Osteoblast (primary cell): ENCODE measurements around the gene SETD5. TPM values are rescaled to one million over a fixed set of nuclear protein-coding genes. Genes with fewer than 3 reads are reported as not detected.

ENCODE experiments used
- DNase-seq: peaks from one replicate; pipeline ENCODE4 v3.0.0; 2011; ENCODE audit warnings: low spot score, mixed read lengths; ENCODE audit not compliant: insufficient read length; ENCODE audit errors: missing footprints
- H2AFZ ChIP-seq: 2 replicates; pipeline ENCODE4 v1.6.0; 2011; ENCODE audit warnings: mild to moderate bottlenecking, low read length
- H3K27ac ChIP-seq: 2 replicates; pipeline ENCODE4 v1.5.1; 2011; ENCODE audit warnings: mild to moderate bottlenecking, low read depth, low read length, moderate library complexity
- H3K27me3 ChIP-seq: 2 replicates; pipeline ENCODE4 v1.6.0; 2012; ENCODE audit warnings: mild to moderate bottlenecking, control low read depth, inconsistent platforms, low read length, moderate library complexity; ENCODE audit not compliant: insufficient read depth
- H3K36me3 ChIP-seq: 2 replicates; pipeline ENCODE4 v1.5.1; 2011; ENCODE audit warnings: mild to moderate bottlenecking, low read length, control low read depth, moderate library complexity; ENCODE audit not compliant: insufficient read depth
- H3K4me1 ChIP-seq: 2 replicates; pipeline ENCODE4 v1.5.1; 2011; ENCODE audit warnings: mild to moderate bottlenecking, low read length, control low read depth, moderate library complexity; ENCODE audit not compliant: insufficient read depth
- H3K4me2 ChIP-seq: 2 replicates; pipeline ENCODE4 v1.6.0; 2011; ENCODE audit warnings: mild to moderate bottlenecking, low read length; ENCODE audit not compliant: insufficient read depth
- H3K4me3 ChIP-seq: fragments of 200-600 bp; sonication (generic); 3 replicates; pipeline ENCODE4 v1.5.1; 2012; ENCODE audit warnings: mild to moderate bottlenecking, low read length, inconsistent platforms; ENCODE audit not compliant: insufficient read depth
- H3K79me2 ChIP-seq: 2 replicates; pipeline ENCODE4 v1.6.0; 2012; ENCODE audit warnings: mild to moderate bottlenecking, low read length, control low read depth, inconsistent platforms; ENCODE audit not compliant: insufficient read depth
- H3K9me3 ChIP-seq: 2 replicates; pipeline ENCODE4 v1.5.1; 2011; ENCODE audit warnings: low read depth, low read length, control low read depth
- H4K20me1 ChIP-seq: 2 replicates; pipeline ENCODE4 v1.6.0; 2012; ENCODE audit warnings: mild to moderate bottlenecking, low read length, control low read depth; ENCODE audit not compliant: insufficient read depth
- total RNA-seq: library from RNA; depleted of rRNA; stranded (reverse); fragments of >200 nt; gene quantifications from 2 replicates; pipeline ENCODE4 v1.2.3, GENCODE V29; 2012
- TF ChIP-seq, protein P1 (sequence below): IDR thresholded peaks from 2 replicates; pipeline ENCODE4 v1.5.1; 2011; ENCODE audit warnings: mild to moderate bottlenecking, low read depth, low read length, moderate library complexity; ENCODE audit errors: extremely low read depth

The SETD5 gene
- total RNA-seq, 1 donor = 106 TPM

DNA sequence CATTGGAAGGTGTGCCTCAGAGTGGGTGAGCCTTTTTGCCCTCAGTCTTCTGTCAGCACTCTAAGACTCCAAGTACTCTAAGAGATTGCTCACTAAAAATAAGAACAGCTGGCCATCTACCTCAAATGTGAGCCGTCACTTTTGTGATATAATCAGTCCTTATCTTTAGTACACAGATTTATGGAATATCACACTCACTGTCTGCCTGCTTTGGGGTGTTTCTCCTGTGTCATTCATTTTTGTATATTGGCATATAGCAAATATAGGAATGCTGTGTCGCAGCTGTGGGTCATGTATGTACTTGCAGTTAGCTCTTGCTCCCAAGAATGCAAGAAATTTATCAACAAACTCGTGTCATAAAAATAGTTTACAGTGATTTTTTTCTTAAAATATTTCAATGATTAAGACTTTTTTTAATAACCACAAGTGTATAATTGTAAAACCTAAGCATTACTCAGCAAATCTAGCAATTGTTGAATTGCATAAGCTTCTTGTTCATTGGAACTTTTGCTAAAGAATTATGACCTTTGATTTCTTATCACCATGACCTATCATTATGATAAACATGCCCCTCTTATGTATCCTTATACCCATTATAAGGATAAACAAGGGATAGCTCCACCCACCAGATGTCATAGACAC is 18.8 kb downstream of the SETD5 start:
- Histone ChIP-seq H4K20me1 (peaks cover 67% of the 10 kb centered on the region), H3K4me2 (no peak overlapping the region), H3K27me3 (no peaks in the 10 kb centered on the region), H3K9me3 (no peaks in the 10 kb centered on the region), H2AFZ (no peak overlapping the region), H3K36me3 (peaks cover 4% of the 10 kb centered on the region), H3K4me3 (no peak overlapping the region), H3K27ac (peak overlapping the region; percentile 20), H3K4me1 (peaks cover 10% of the 10 kb centered on the region), H3K79me2 (peaks cover 99% of the 10 kb centered on the region)
- DNase-seq = no peak
- TF ChIP-seq, protein P1, sequence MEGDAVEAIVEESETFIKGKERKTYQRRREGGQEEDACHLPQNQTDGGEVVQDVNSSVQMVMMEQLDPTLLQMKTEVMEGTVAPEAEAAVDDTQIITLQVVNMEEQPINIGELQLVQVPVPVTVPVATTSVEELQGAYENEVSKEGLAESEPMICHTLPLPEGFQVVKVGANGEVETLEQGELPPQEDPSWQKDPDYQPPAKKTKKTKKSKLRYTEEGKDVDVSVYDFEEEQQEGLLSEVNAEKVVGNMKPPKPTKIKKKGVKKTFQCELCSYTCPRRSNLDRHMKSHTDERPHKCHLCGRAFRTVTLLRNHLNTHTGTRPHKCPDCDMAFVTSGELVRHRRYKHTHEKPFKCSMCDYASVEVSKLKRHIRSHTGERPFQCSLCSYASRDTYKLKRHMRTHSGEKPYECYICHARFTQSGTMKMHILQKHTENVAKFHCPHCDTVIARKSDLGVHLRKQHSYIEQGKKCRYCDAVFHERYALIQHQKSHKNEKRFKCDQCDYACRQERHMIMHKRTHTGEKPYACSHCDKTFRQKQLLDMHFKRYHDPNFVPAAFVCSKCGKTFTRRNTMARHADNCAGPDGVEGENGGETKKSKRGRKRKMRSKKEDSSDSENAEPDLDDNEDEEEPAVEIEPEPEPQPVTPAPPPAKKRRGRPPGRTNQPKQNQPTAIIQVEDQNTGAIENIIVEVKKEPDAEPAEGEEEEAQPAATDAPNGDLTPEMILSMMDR = no peak

DNA sequence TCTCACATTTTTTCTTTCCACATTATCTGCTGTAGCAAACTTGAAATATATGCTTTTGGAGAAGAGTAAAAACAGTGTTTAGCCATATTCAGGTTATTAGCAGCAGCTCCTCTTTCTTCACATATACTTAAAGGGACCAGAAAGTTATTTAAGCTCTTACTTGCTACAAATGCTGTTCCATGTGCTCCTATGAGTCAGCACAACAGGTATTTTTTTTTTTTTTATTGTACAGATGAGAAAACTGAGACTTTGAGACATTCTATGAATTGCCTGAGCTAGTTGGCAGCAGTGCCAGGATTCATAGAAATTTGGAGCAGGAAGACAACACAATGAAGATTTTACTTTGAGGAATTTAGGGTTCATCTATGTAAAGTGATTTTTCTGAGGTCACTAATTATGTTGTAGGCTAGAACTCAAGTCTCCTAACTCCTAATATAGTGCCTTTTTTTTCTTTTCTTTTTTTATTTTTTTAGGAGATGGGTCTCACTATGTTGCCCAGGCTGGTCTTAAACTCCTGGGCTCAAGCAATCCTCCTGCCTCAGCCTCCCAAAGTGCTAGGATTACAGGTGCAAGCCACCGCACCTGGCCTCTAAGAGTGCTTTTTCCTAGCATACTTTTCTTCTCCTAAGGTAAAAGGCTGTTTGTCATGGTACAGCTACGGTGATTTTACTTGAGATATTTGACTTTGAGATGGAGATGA is 23.6 kb downstream of the SETD5 start:
- H3K79me2 ChIP-seq = peaks cover 94% of the 10 kb centered on the region
- peaks cover 34% of the 10 kb centered on the region for H3K4me1 ChIP-seq
- no peak overlapping the region for H2AFZ ChIP-seq
- TF ChIP-seq, protein P1 = no peak
- peaks cover 18% of the 10 kb centered on the region for H3K36me3 ChIP-seq
- no peaks in the 10 kb centered on the region for H3K27me3 ChIP-seq
- peak overlapping the region; percentile 50 for H3K27ac ChIP-seq
- no peak overlapping the region for H3K4me2 ChIP-seq
- H3K4me3 ChIP-seq = no peak overlapping the region
- H3K9me3 ChIP-seq = no peaks in the 10 kb centered on the region
- peaks cover 50% of the 10 kb centered on the region for H4K20me1 ChIP-seq
- DNase-seq = no peak

DNA sequence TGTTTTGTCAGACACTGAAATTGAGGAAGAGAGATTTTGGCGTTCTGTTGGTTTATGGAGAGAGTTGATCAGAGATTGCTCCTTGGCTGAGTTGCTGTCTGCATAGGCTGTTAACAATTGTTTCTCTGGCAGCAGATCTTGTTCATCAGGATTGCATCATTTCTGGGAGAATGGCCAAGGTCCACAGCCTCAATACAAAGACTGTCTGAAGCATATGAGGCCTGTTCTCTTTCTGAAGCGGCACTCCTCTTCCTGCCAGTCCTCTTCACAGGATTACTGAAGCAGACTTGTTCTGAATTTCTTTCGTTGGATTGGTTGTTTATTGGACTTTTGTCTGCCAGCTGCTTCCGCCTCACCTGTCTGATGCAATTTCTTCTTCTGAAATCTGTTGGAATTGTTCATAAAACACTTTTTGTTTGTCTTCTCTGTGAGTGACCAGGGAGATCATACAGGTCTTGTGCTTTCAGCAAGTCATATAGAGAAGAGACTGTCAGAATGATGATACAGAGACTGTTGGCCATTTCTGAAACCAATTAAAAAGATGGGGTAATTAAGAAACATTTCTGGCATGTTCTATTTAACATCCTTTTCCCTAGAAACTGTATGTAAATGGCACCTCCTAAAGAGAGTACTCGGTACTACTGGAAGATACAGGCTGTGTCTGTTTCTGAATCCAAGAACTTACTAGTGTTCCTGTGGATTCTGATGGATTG is 25.5 kb downstream of the SETD5 start:
- no peaks in the 10 kb centered on the region for H3K9me3 ChIP-seq
- peaks cover 38% of the 10 kb centered on the region for H4K20me1 ChIP-seq
- H3K36me3 ChIP-seq = peaks cover 30% of the 10 kb centered on the region
- TF ChIP-seq, protein P1 = peak; percentile 69
- H3K27me3 ChIP-seq = no peaks in the 10 kb centered on the region
- peak overlapping the region; percentile 5 for H2AFZ ChIP-seq
- peaks cover 30% of the 10 kb centered on the region for H3K4me1 ChIP-seq
- H3K27ac ChIP-seq = peak overlapping the region; percentile 82
- peak overlapping the region; percentile 66 for H3K4me2 ChIP-seq
- DNase-seq = peak; percentile 82
- no peak overlapping the region for H3K4me3 ChIP-seq
- peaks cover 93% of the 10 kb centered on the region for H3K79me2 ChIP-seq

DNA sequence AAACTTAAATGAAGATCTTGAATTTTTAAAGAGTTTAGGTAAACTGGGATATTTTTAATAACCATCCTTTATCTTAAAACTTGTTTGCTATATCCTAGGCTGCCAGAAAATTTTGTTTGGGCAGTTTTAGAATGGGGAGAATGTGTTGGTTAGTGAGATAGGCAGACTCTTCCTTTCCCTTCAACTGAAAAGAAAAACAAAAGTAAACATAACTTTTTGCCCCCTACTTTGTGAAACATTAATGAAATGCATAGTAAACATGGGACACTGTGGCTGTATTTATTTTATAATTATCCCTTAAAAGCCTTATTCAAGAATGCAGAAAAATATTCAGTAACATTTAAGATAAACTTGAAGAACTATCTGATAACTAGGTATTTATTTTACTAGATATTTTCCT is 31.0 kb downstream of the SETD5 start:
- Histone ChIP-seq H2AFZ (no peak overlapping the region), H3K27me3 (no peaks in the 10 kb centered on the region), H3K4me2 (no peak overlapping the region), H3K27ac (no peak overlapping the region), H3K4me1 (peaks cover 7% of the 10 kb centered on the region), H3K4me3 (no peak overlapping the region), H3K36me3 (peaks cover 85% of the 10 kb centered on the region), H3K9me3 (no peaks in the 10 kb centered on the region), H4K20me1 (peaks cover 18% of the 10 kb centered on the region), H3K79me2 (peaks cover 92% of the 10 kb centered on the region)
- DNase-seq = no peak
- TF ChIP-seq, protein P1 = no peak
